ENCODE data around the gene SUDS3. TPM values are rescaled to one million over a fixed set of nuclear protein-coding genes. Genes with fewer than 3 reads are reported as not detected.

SUDS3 gene
- total RNA-seq, 1 experiment from 2014 or later, result 55.0 TPM

- no peak overlapping the region for H3K27ac ChIP-seq (ENCODE audit: low read length)
- no peak overlapping the region for H3K9ac ChIP-seq (ENCODE audit: low read length)
- no peak overlapping the region for H3K4me3 ChIP-seq (ENCODE audit: low read length)
- H2AFZ ChIP-seq (ENCODE audit: low read length), result no peak overlapping the region
- no peaks in the 10 kb centered on the region for H4K20me1 ChIP-seq (ENCODE audit: insufficient read depth, low read depth, low read length)
- peaks cover 43% of the 10 kb centered on the region; the same call in 1 of the 2 replicates for H3K36me3 ChIP-seq (ENCODE audit: insufficient read depth, low read length)
- DNase-seq, result no peak
- no peak overlapping the region for H3K4me2 ChIP-seq (ENCODE audit: low read depth, low read length, poor library complexity, severe bottlenecking)
- no peaks in the 10 kb centered on the region for H3K9me2 ChIP-seq (replicated peaks; ENCODE audit: insufficient read depth, low read length)
- no peaks in the 10 kb centered on the region for H3K27me3 ChIP-seq (ENCODE audit: low read length)
- no peaks in the 10 kb centered on the region for H3K9me3 ChIP-seq (ENCODE audit: low read length)
- peaks cover 3% of the 10 kb centered on the region; the same call in 1 of the 2 replicates for H3K79me2 ChIP-seq (ENCODE audit: low read length)
- H3K4me1 ChIP-seq (ENCODE audit: low read length), result no peaks in the 10 kb centered on the region
These were observed 33.5 kb downstream of the SUDS3 start for GRCh38 chr12:118409834-118410233.

- no peaks in the 10 kb centered on the region for H3K9me2 ChIP-seq (replicated peaks; ENCODE audit: insufficient read depth, low read length)
- H3K27me3 ChIP-seq (ENCODE audit: low read length), result no peaks in the 10 kb centered on the region
- peaks cover 32% of the 10 kb centered on the region for H3K36me3 ChIP-seq (ENCODE audit: insufficient read depth, low read length)
- H3K4me2 ChIP-seq (ENCODE audit: low read depth, low read length, poor library complexity, severe bottlenecking), result no peak overlapping the region
- H3K4me1 ChIP-seq (ENCODE audit: low read length), result peaks cover 9% of the 10 kb centered on the region
- H4K20me1 ChIP-seq (ENCODE audit: insufficient read depth, low read depth, low read length), result no peaks in the 10 kb centered on the region
- no peak overlapping the region for H3K9ac ChIP-seq (ENCODE audit: low read length)
- H2AFZ ChIP-seq (ENCODE audit: low read length), result no peak overlapping the region
- no peak overlapping the region for H3K4me3 ChIP-seq (ENCODE audit: low read length)
- H3K9me3 ChIP-seq (ENCODE audit: low read length), result no peaks in the 10 kb centered on the region
- H3K27ac ChIP-seq (ENCODE audit: low read length), result no peak overlapping the region
- no peak for DNase-seq
- H3K79me2 ChIP-seq (ENCODE audit: low read length), result no peaks in the 10 kb centered on the region
These were observed 41.6 kb downstream of the SUDS3 start for GRCh38 chr12:118417942-118418341.

GRCh38 chr12:118418385-118419057 lies 42.2 kb downstream of the SUDS3 start:
- no peak overlapping the region for H3K4me3 ChIP-seq (ENCODE audit: low read length)
- H3K27ac ChIP-seq (ENCODE audit: low read length), result no peak overlapping the region
- H3K9ac ChIP-seq (ENCODE audit: low read length), result no peak overlapping the region
- no peaks in the 10 kb centered on the region for H3K9me2 ChIP-seq (replicated peaks; ENCODE audit: insufficient read depth, low read length)
- no peaks in the 10 kb centered on the region for H3K79me2 ChIP-seq (ENCODE audit: low read length)
- no peaks in the 10 kb centered on the region for H3K9me3 ChIP-seq (ENCODE audit: low read length)
- DNase-seq, result no peak
- peaks cover 26% of the 10 kb centered on the region for H3K36me3 ChIP-seq (ENCODE audit: insufficient read depth, low read length)
- peaks cover 15% of the 10 kb centered on the region for H3K4me1 ChIP-seq (ENCODE audit: low read length)
- no peaks in the 10 kb centered on the region for H4K20me1 ChIP-seq (ENCODE audit: insufficient read depth, low read depth, low read length)
- H2AFZ ChIP-seq (ENCODE audit: low read length), result no peak overlapping the region
- no peaks in the 10 kb centered on the region for H3K27me3 ChIP-seq (ENCODE audit: low read length)
- H3K4me2 ChIP-seq (ENCODE audit: low read depth, low read length, poor library complexity, severe bottlenecking), result no peak overlapping the region

GRCh38 chr12:118420673-118421072 lies 44.3 kb downstream of the SUDS3 start:
- Histone ChIP-seq H3K79me2 (ENCODE audit: low read length) (no peaks in the 10 kb centered on the region), H3K27me3 (ENCODE audit: low read length) (no peaks in the 10 kb centered on the region), H3K36me3 (ENCODE audit: insufficient read depth, low read length) (peaks cover 14% of the 10 kb centered on the region), H3K9me2 (replicated peaks; ENCODE audit: insufficient read depth, low read length) (no peaks in the 10 kb centered on the region), H4K20me1 (ENCODE audit: insufficient read depth, low read depth, low read length) (no peaks in the 10 kb centered on the region), H3K4me3 (ENCODE audit: low read length) (no peak overlapping the region), H3K9ac (ENCODE audit: low read length) (no peak overlapping the region), H3K27ac (ENCODE audit: low read length) (no peak overlapping the region), H3K4me2 (ENCODE audit: low read depth, low read length, poor library complexity, severe bottlenecking) (no peak overlapping the region), H2AFZ (ENCODE audit: low read length) (no peak overlapping the region), H3K9me3 (ENCODE audit: low read length) (no peaks in the 10 kb centered on the region), H3K4me1 (ENCODE audit: low read length) (peaks cover 19% of the 10 kb centered on the region)
- no peak for DNase-seq

- Histone ChIP-seq H2AFZ (ENCODE audit: low read length) (no peak overlapping the region), H3K4me2 (ENCODE audit: low read depth, low read length, poor library complexity, severe bottlenecking) (no peak overlapping the region)
These were observed 48.5 kb downstream of the SUDS3 start for GRCh38 chr12:118424884-118425283.

GRCh38 chr12:118425364-118425763 lies 49.0 kb downstream of the SUDS3 start:
- no peaks in the 10 kb centered on the region for H3K9me3 ChIP-seq (ENCODE audit: low read length)
- no peaks in the 10 kb centered on the region for H4K20me1 ChIP-seq (ENCODE audit: insufficient read depth, low read depth, low read length)
- H3K36me3 ChIP-seq (ENCODE audit: insufficient read depth, low read length), result no peaks in the 10 kb centered on the region
- no peaks in the 10 kb centered on the region for H3K27me3 ChIP-seq (ENCODE audit: low read length)
- H2AFZ ChIP-seq (ENCODE audit: low read length), result no peak overlapping the region
- DNase-seq, result no peak
- no peaks in the 10 kb centered on the region for H3K9me2 ChIP-seq (replicated peaks; ENCODE audit: insufficient read depth, low read length)
- H3K9ac ChIP-seq (ENCODE audit: low read length), result no peak overlapping the region
- no peaks in the 10 kb centered on the region for H3K79me2 ChIP-seq (ENCODE audit: low read length)
- peaks cover 19% of the 10 kb centered on the region for H3K4me1 ChIP-seq (ENCODE audit: low read length)
- H3K4me3 ChIP-seq (ENCODE audit: low read length), result no peak overlapping the region
- H3K27ac ChIP-seq (ENCODE audit: low read length), result no peak overlapping the region
- H3K4me2 ChIP-seq (ENCODE audit: low read depth, low read length, poor library complexity, severe bottlenecking), result no peak overlapping the region

More at GRCh38 chr12:118424884-118425283, 48.5 kb downstream of the SUDS3 start:
- no peak for DNase-seq
- H3K36me3 ChIP-seq (ENCODE audit: insufficient read depth, low read length), result no peaks in the 10 kb centered on the region
- H3K9me2 ChIP-seq (replicated peaks; ENCODE audit: insufficient read depth, low read length), result no peaks in the 10 kb centered on the region
- H3K79me2 ChIP-seq (ENCODE audit: low read length), result no peaks in the 10 kb centered on the region
- no peaks in the 10 kb centered on the region for H3K27me3 ChIP-seq (ENCODE audit: low read length)
- peaks cover 19% of the 10 kb centered on the region for H3K4me1 ChIP-seq (ENCODE audit: low read length)
- no peak overlapping the region for H3K4me3 ChIP-seq (ENCODE audit: low read length)
- H3K9ac ChIP-seq (ENCODE audit: low read length), result no peak overlapping the region
- no peaks in the 10 kb centered on the region for H3K9me3 ChIP-seq (ENCODE audit: low read length)
- no peaks in the 10 kb centered on the region for H4K20me1 ChIP-seq (ENCODE audit: insufficient read depth, low read depth, low read length)
- H3K27ac ChIP-seq (ENCODE audit: low read length), result no peak overlapping the region

- H4K20me1 ChIP-seq (ENCODE audit: insufficient read depth, low read depth, low read length), result no peaks in the 10 kb centered on the region
- no peaks in the 10 kb centered on the region for H3K9me2 ChIP-seq (replicated peaks; ENCODE audit: insufficient read depth, low read length)
- no peak overlapping the region for H3K4me3 ChIP-seq (ENCODE audit: low read length)
- H3K9ac ChIP-seq (ENCODE audit: low read length), result no peak overlapping the region
- no peak overlapping the region for H2AFZ ChIP-seq (ENCODE audit: low read length)
- H3K4me2 ChIP-seq (ENCODE audit: low read depth, low read length, poor library complexity, severe bottlenecking), result no peak overlapping the region
- no peak for DNase-seq
- no peaks in the 10 kb centered on the region for H3K27me3 ChIP-seq (ENCODE audit: low read length)
- H3K4me1 ChIP-seq (ENCODE audit: low read length), result peaks cover 11% of the 10 kb centered on the region
- no peaks in the 10 kb centered on the region for H3K79me2 ChIP-seq (ENCODE audit: low read length)
- H3K9me3 ChIP-seq (ENCODE audit: low read length), result no peaks in the 10 kb centered on the region
- no peak overlapping the region for H3K27ac ChIP-seq (ENCODE audit: low read length)
- H3K36me3 ChIP-seq (ENCODE audit: insufficient read depth, low read length), result no peaks in the 10 kb centered on the region
These were observed 51.5 kb downstream of the SUDS3 start for GRCh38 chr12:118427819-118428218.

- Histone ChIP-seq H3K9me2 (replicated peaks; ENCODE audit: insufficient read depth, low read length) (no peaks in the 10 kb centered on the region), H2AFZ (ENCODE audit: low read length) (no peak overlapping the region), H3K79me2 (ENCODE audit: low read length) (no peaks in the 10 kb centered on the region), H3K4me2 (ENCODE audit: low read depth, low read length, poor library complexity, severe bottlenecking) (no peak overlapping the region), H4K20me1 (ENCODE audit: insufficient read depth, low read depth, low read length) (0 out of 2 replicates have a peak, but pooled peaks cover 2% of the 10 kb centered on the region), H3K4me3 (ENCODE audit: low read length) (no peak overlapping the region), H3K9ac (ENCODE audit: low read length) (no peak overlapping the region), H3K27me3 (ENCODE audit: low read length) (no peaks in the 10 kb centered on the region), H3K9me3 (ENCODE audit: low read length) (no peaks in the 10 kb centered on the region), H3K4me1 (ENCODE audit: low read length) (peaks cover 3% of the 10 kb centered on the region), H3K27ac (ENCODE audit: low read length) (no peak overlapping the region), H3K36me3 (ENCODE audit: insufficient read depth, low read length) (no peaks in the 10 kb centered on the region)
- DNase-seq, result no peak
These were observed 52.3 kb downstream of the SUDS3 start for GRCh38 chr12:118428643-118429042.

All from Karpas-422 (cell line).